Neutrophil (primary cell): ENCODE data around the gene PGP.

Experiments used
- H3K27ac ChIP-seq: fragments of 200-600 bp; sonication (generic); 2 replicates; pipeline ENCODE4 v1.5.1; 2016; ENCODE audit warnings: mild to moderate bottlenecking, moderate library complexity
- H3K27me3 ChIP-seq: fragments of 200-600 bp; sonication (generic); 2 replicates; pipeline ENCODE4 v1.6.0; 2016; ENCODE audit warnings: mild to moderate bottlenecking
- H3K36me3 ChIP-seq: fragments of 200-600 bp; sonication (generic); 2 replicates; pipeline ENCODE4 v1.5.1; 2017
- H3K4me1 ChIP-seq, 2 experiments: fragments of 200-600 bp in 1 of 2; sonication (generic) in 1 of 2; 1 replicate in 1 of 2; 2 replicates in 1 of 2; pipeline versions ENCODE4 v1.5.1 to v1.6.1; 2013 to 2016; ENCODE audit warnings: low read depth in 1 of 2, low read length in 1 of 2, mild to moderate bottlenecking in 1 of 2, moderate library complexity in 1 of 2; ENCODE audit not compliant: control insufficient read depth in 1 of 2, insufficient read depth in 1 of 2
- H3K4me3 ChIP-seq, 2 experiments: fragments of 200-600 bp in 1 of 2; sonication (generic) in 1 of 2; 1 replicate in 1 of 2; 2 replicates in 1 of 2; pipeline ENCODE4 v1.5.1; 2013 to 2016; ENCODE audit warnings: low read depth in 1 of 2, low read length in 1 of 2, mild to moderate bottlenecking in 1 of 2, moderate library complexity in 1 of 2
- H3K9me3 ChIP-seq: fragments of 200-600 bp; sonication (generic); 2 replicates; pipeline ENCODE4 v1.5.1; 2016
- TF ChIP-seq, protein P1 (sequence below): fragments of 200-600 bp; sonication (generic); IDR thresholded peaks from 2 replicates; pipeline ENCODE4 v1.5.1; 2016; ENCODE audit warnings: antibody characterized with exemption

PGP gene

GRCh38 chr16:2235234-2235651 lies 20.6 kb upstream of the PGP start:
- TF ChIP-seq, protein P1, sequence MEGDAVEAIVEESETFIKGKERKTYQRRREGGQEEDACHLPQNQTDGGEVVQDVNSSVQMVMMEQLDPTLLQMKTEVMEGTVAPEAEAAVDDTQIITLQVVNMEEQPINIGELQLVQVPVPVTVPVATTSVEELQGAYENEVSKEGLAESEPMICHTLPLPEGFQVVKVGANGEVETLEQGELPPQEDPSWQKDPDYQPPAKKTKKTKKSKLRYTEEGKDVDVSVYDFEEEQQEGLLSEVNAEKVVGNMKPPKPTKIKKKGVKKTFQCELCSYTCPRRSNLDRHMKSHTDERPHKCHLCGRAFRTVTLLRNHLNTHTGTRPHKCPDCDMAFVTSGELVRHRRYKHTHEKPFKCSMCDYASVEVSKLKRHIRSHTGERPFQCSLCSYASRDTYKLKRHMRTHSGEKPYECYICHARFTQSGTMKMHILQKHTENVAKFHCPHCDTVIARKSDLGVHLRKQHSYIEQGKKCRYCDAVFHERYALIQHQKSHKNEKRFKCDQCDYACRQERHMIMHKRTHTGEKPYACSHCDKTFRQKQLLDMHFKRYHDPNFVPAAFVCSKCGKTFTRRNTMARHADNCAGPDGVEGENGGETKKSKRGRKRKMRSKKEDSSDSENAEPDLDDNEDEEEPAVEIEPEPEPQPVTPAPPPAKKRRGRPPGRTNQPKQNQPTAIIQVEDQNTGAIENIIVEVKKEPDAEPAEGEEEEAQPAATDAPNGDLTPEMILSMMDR: no peak
- Histone ChIP-seq H3K27ac (no peak overlapping the region), H3K36me3 (peaks cover 77% of the 10 kb centered on the region), H3K9me3 (no peaks in the 10 kb centered on the region), H3K4me3 (no peak overlapping the region), H3K27me3 (peaks cover 45% of the 10 kb centered on the region), H3K4me1 (no peaks in the 10 kb centered on the region)

- TF ChIP-seq, protein P1: no peak
- no peak overlapping the region for H3K27ac ChIP-seq
- peaks cover 45% of the 10 kb centered on the region for H3K27me3 ChIP-seq
- no peak overlapping the region for H3K4me3 ChIP-seq
- no peaks in the 10 kb centered on the region for H3K4me1 ChIP-seq
- H3K36me3 ChIP-seq: peaks cover 77% of the 10 kb centered on the region
- no peaks in the 10 kb centered on the region for H3K9me3 ChIP-seq
Measured at GRCh38 chr16:2234813-2235170, 20.2 kb upstream of the PGP start.

DNA sequence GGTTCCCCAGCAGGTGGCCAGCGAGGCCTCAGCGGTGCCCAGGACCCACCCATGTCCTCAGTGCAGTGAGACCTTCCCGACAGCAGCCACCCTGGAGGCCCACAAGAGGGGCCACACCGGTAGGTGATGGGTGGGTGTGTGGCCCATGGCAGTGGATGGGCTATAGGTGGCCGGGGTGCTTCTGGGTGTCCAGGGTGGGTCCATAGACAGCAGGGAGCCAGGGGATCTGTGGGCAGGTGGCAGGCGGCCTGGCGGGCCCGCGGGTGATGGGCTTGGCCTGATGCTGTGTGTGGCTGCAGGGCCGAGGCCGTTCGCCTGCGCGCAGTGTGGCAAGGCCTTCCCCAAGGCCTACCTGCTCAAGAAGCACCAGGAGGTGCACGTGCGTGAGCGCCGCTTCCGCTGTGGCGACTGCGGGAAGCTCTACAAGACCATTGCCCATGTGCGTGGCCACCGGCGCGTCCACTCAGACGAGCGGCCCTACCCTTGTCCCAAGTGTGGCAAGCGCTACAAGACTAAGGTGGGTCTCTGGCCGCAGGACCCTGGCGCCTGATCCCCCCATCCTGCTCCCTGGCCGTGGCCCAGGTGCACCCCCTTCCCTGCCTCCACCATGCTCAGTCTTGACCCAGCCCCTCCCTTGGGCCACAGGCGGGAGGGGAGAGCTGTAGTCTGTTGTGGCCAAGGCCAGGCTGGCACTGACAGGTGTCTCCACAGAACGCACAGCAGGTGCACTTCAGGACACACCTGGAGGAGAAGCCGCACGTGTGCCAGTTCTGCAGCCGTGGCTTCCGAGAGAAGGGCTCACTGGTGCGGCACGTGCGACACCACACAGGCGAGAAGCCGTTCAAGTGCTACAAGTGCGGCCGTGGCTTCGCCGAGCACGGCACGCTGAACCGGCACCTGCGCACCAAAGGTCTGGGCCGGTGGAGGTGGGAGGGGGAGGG lies 19.5 kb upstream of the PGP start:
- Histone ChIP-seq H3K27me3 (peaks cover 44% of the 10 kb centered on the region), H3K4me1 (no peaks in the 10 kb centered on the region), H3K27ac (no peak overlapping the region), H3K4me3 (no peak overlapping the region), H3K9me3 (no peaks in the 10 kb centered on the region), H3K36me3 (peaks cover 77% of the 10 kb centered on the region)
- TF ChIP-seq, protein P1: no peak

GRCh38 chr16:2233046-2233775 lies 18.6 kb upstream of the PGP start:
- Histone ChIP-seq H3K4me1 (no peaks in the 10 kb centered on the region), H3K27ac (no peak overlapping the region), H3K27me3 (peaks cover 35% of the 10 kb centered on the region), H3K36me3 (peaks cover 80% of the 10 kb centered on the region), H3K4me3 (no peak overlapping the region), H3K9me3 (no peaks in the 10 kb centered on the region)
- TF ChIP-seq, protein P1: no peak

DNA sequence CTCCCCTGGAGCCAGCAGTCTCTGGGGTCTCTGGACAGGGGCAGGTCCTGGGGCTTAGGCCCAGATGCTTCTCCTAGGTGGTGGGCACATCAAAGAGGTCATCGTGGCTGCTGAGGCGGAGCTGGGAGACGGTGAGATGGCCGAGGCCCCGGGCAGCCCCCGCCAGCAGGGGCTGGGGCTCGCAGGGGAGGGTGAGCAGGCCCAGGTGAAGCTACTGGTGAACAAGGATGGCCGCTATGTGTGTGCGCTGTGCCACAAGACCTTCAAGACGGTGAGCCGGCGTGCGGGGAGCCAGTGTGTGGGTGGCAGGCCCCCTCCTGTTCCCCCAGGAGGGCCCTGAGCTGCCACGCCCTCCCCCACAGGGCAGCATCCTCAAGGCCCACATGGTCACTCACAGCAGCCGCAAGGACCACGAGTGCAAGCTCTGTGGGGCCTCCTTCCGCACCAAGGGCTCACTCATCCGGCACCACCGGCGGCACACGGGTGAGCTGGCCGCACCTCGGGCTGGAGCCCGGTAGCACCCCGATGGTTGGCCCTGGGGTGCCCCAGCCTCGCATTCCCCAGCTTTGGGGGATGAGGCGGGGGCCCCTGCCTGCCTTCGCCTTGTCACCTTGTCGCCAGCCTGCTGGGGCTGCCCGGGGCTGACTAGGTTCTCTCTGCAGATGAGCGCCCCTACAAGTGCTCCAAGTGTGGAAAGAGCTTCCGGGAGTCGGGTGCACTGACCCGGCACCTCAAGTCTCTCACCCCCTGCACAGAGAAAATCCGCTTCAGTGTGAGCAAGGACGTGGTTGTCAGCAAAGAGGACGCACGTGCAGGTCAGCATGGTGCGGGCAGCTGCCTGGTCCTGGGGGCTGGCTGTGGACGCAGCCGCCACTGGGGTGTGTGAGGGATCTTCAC lies 17.7 kb upstream of the PGP start:
- no peak overlapping the region for H3K27ac ChIP-seq
- H3K27me3 ChIP-seq: peaks cover 26% of the 10 kb centered on the region
- TF ChIP-seq, protein P1: no peak
- no peaks in the 10 kb centered on the region for H3K9me3 ChIP-seq
- peaks cover 84% of the 10 kb centered on the region for H3K36me3 ChIP-seq
- H3K4me1 ChIP-seq: no peaks in the 10 kb centered on the region
- H3K4me3 ChIP-seq: no peak overlapping the region
